Renal cortex interstitium (tissue), 15 donors: ENCODE results near the gene ZNF41. TPM values are rescaled to one million over a fixed set of nuclear protein-coding genes. Genes with fewer than 3 reads are reported as not detected.
A peak's percentile ranks its signal among the peaks of the same experiment; 100 is the strongest.
"Not testable (repeated sequence)": the region's sequence is repeated elsewhere in the genome, so short reads cannot be mapped to it uniquely, and the experiment has no call there.

Experiments
- DNase-seq, 11 donors: peaks; one replicate each; pipeline ENCODE4 v3.0.0-alpha.2; 2013; ENCODE audit warnings: low read depth in 9 of 11, low spot score in 4 of 11; ENCODE audit errors: extremely low read depth in 1 of 11
- long read RNA-seq, 16 experiments: transcript quantifications; one replicate each; lab custom pipeline, GENCODE V29; 2026
- polyA plus RNA-seq, 3 donors: library from polyadenylated mRNA; unstranded; fragments of 120-200 nt; gene quantifications; one replicate each; pipeline ENCODE4 v1.2.1, GENCODE V29; 2013; ENCODE audit not compliant: insufficient read length in 3 of 3

ZNF41 gene
- polyA plus RNA-seq = 10 to 100 TPM; 11.6 to 13.1 (median 12.9) TPM
- long read RNA-seq, donor 1, full-length matches to known transcripts = 1 of 21 reads
- long read RNA-seq, donor 1, partial matches to known transcripts = 20 of 21 reads
- long read RNA-seq, donor 1, other reads (novel, unspliced or antisense) = 0 of 21 reads
- long read RNA-seq, donor 2 = 0 reads
- long read RNA-seq, donor 3, full-length matches to known transcripts = 1 of 1 reads
- long read RNA-seq, donor 3, partial matches to known transcripts = 0 of 1 reads
- long read RNA-seq, donor 3, other reads (novel, unspliced or antisense) = 0 of 1 reads
- long read RNA-seq, donor 4 = 0 reads
- long read RNA-seq, donor 5 = 0 reads
- long read RNA-seq, donor 6, full-length matches to known transcripts = 1 of 1 reads
- long read RNA-seq, donor 6, partial matches to known transcripts = 0 of 1 reads
- long read RNA-seq, donor 6, other reads (novel, unspliced or antisense) = 0 of 1 reads
- long read RNA-seq, donor 7, partial matches to known transcripts = 0 of 1 reads
- long read RNA-seq, donor 7, other reads (novel, unspliced or antisense) = 0 of 1 reads
- long read RNA-seq, donor 8 = 0 reads
- long read RNA-seq, donor 9, partial matches to known transcripts = 11 of 11 reads
- long read RNA-seq, donor 9, other reads (novel, unspliced or antisense) = 0 of 11 reads
- long read RNA-seq, donor 10, full-length matches to known transcripts = 1 of 1 reads
- long read RNA-seq, donor 10, partial matches to known transcripts = 0 of 1 reads
- long read RNA-seq, donor 10, other reads (novel, unspliced or antisense) = 0 of 1 reads
- long read RNA-seq, donor 11 = 0 reads
- long read RNA-seq, donor 12, full-length matches to known transcripts = 1 of 1 reads
- long read RNA-seq, donor 12, partial matches to known transcripts = 0 of 1 reads
- long read RNA-seq, donor 12, other reads (novel, unspliced or antisense) = 0 of 1 reads
- long read RNA-seq, donor 13 = 0 reads
- long read RNA-seq, donor 14 = 0 reads
- long read RNA-seq, donor 15 = 0 reads
- long read RNA-seq, donor 16 = 0 reads

DNA sequence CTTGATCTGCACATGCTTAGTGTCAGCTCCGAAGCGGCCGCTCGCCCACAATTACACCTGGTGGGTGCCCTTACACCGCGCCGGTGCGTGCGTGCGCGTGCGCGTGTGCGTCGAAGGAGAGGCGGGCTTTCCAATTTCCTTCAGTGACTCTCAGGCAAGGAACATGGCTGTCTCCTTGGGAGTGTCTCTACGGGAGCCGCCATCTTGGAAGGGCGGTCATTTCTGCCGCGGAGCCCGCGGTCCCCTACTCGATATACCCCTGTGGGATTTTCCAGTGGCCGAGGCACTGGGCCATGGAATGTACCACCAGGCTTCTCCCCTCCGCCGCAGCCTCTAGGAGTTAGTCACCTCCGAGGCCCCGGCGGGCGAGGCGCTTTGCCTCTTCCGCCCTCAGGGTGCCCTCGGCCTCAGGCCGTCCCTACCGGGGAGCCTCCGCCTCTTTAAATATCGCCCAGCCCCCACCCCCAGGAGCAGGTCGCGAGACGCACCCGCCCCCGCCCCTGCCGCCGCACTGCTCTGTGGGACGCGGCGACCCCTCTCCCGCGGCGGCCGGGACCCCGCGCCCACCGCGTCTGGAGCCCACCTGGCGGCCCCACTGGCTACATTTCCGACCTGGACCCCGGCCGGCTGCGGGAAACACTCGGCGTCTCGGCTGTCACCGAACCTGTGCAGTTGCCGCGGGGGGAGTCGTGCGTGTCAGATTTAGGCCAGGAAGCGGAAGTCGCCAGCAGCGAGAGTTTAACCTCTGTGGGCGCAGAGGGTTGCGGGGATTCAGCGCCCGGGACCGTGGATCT is at the start of gene ZNF41:
Gene ZNF41, minus strand, starts transcription at position 711 of the 794 bp plus-strand sequence. CDS start 15,741 bp downstream, outside the sequence.
- DNase-seq = peak in 10 of 11 donors; percentile 49 to 69 (median 61)

DNA sequence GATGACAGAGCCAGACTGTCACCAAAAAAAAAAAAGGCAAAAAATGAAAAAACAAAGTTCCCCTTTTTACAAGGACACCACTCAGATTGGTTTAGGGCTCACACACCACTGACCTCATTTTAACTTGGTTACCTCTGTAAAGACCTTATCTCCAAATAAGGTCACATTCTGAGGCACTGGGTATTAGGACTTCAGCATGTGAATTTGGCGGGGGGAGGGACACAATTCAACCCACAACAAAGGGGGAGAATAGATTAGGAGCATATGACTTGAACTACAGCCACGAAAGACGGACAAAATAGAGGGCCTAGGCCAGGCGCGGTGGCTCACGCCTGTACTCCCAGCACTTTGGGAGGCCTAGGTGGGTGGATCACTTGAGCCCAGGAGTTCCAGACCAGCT is 47.0 kb upstream of the ZNF41 start:
- no peak for DNase-seq

DNA sequence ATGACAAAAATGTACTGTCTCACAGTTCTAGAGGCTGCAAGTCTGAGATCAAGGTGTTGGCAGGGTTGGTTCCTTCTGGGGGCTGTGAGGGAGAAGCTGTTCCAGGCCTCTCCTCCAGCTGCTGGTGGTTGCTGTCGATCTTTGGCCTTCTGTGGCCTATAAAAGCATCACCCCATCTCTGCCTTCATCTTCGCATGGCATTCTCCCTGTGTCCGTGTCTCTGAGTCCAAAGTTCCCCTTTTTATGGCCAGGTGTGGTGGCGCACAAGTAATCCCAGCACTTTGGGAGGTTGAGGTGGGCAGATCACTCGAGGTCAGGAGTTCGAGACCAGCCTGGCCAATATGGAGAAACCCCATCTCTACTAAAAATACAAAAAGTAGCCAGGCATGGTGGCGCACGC is 46.5 kb upstream of the ZNF41 start:
- no peak for DNase-seq

DNA sequence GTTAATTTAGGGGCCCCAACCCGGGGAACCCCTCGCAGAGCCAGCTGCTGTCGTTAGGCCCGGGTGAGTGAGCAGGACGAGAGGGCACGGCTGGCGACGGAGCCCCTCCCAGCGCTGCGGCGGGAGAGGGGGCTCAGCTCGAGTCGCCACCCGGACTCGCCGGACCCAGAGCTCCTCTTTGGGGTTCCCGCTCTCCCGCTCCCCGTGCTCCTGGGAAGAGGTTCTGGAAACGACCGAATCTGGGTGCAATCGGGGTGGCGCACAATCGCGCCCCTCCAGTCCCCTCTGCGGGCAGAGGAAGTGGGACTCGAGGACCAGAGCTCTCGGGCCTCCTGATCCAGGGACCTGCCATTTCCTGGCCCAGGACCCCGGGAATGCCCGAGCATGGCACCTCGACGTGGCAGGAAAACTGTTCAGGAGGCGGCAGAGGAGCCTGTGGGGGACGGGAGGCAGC is 40.7 kb upstream of the ZNF41 start:
- DNase-seq = no peak

DNA sequence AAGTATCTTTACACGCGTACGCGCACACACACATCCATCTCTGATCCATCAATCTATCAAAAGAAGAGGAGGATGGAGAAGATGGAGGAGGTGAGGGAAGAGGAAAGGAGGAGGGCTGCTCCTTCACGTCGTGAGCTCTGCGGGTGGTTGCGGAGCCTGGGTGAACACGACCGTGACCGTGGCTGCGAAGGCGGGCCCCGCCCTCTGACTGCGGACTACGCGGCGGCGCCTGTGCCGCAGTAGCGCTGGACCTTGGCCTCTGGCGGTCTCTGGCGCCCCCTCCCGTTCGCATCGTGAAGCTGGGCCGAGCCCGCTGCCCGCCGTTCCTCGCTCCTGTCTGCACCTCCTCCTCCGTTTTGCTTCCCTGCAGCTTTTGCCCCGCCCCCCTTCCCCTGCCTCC is 40.3 kb upstream of the ZNF41 start:
- peak in 9 of 11 donors; percentile 53 to 71 (median 65) for DNase-seq

DNA sequence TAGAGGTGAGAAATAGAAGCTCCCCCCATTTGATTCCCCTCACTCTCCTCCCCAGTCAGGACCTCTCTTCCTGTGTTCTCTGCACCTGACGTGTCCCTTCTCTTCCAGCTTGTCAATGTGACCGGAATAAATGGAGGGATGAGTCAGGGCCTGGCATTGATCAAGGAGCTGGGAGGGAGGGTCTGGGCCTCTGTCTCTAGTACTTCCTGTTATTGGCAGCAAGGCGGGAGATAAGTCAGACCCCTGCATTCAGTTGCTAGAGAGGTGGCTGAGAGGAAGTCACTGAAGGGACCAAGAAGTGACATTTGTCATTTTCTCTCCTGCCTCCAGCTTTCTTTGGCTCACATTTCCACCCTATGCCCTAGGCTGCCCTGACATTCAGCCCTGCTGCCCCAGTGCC is 35.1 kb upstream of the ZNF41 start:
- no peak for DNase-seq

DNA sequence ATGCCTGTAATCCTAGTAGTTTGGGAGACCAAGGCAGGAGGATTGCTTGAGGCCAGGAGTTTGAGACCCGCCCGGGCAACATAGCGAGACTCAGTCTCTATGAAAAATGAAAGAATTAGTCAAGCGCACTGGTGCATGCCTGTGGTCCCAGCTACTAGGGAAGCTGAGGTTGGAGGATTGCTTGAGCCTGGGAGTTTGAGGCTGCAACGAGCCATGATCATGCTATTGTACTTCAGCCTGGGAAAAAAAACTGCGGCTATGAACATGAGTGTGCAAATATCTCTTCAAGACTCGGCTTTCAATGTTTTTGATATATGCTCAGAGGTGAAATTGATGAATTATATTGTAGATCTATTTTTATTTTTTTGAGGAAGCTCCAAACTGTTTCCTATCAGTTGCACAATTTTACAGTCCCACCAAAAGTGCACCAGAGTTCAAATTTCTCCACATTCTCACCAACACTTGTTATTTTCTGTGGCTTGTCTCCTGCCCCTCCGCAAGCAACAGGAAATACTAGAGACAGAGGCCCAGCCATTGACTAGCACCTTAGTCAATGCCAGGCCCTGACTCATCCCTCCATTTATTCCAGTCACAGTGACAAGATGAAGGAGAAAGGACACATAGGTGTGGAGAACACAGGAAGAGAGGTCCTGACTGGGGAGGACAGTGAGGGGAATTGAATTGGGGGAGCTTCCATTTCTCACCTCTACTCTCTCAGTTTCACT is 33.1 kb upstream of the ZNF41 start:
- DNase-seq = no peak

DNA sequence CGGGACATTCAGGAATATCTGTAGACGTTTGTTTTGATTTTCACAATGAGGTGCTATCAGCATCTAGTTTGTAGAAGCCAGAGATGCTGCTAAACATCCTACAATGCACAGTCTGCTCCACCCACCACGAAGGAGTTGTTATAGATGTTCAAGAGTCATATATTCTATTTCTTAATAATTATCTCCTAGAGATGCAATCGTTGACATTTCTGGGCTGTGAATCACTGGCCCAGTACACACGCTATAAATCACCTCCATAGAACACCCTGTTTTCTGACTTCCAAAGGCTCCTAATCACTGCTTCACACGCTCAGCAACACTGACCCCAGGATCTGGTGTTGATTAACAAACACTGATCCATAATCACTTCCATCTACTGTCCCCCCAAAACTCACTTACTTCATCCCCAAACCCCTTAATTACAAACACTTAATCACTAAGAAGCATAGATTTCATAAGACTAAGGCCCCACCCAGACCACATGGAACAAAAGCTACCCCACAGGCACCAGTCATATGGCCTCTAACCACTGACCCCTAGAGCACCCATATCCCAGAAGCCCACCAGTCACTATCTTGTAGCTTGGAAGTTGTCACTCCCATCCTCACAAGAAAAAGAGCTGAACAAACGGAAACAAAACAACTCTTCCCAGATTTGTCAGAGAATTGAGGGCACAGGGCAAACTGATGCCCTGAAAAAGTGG is 31.7 kb upstream of the ZNF41 start:
- DNase-seq = no peak

DNA sequence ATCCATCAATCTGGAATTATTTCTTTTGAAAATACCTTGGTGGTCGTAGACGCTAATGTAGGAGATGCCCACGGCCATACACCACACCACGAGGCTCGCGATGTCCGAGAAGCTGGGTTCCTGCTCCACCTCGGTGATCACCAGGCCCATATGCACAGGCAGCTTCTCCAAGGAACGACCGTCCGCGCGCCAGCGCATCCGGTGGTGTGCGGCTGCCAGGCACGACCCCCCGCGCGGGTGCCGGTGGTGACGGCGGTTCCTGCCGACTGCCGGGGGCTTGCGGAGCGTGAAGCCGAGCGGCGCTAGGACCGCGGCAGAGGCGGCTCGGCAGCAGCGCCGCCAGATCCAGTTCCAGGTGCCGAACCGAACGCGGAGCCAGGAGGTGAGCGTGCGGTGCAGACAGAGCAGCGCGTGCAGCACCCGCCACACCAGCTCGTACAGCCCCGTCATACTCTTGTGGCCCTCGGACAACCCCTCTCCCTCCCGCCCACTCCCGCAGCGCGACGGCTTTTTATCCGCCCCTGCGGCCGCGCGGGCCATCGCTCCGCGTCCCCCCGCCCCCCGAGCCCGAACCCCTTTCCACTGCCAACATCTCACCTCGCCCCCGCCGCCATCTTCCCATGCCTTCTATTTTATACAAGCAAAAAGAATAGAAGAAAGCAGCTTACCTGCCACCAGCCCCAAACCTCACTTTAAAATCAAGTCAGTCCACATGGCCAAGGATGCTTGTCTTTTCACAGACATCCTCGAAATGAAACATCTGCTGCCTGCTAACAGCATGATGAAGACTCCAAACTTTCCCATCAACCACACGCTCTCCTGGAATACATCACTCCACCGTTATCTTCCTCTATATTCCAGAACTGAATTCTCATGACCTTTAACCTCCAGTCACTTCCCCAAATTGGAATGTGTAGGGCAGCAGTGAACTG is 30.3 kb upstream of the ZNF41 start:
- not testable (repeated sequence) for DNase-seq

DNA sequence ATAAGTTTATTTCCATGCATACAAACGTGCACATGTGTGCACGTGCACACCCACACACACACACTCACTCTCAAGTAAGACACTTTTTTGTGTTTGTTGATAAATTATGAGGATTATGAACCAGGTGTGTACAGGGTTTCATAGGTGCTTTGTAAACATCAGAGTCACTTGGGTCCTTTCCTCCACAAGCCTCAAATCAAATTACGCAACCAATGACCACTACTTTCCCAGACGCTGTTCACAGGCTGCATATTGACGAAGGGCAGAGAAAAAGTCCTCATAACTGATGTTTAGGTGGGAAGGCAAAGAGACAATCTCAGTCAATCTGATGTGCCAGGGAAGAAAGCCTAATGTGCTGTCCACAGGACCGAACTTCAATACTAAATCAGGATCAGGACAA is 29.4 kb upstream of the ZNF41 start:
- DNase-seq = not testable (repeated sequence)

DNA sequence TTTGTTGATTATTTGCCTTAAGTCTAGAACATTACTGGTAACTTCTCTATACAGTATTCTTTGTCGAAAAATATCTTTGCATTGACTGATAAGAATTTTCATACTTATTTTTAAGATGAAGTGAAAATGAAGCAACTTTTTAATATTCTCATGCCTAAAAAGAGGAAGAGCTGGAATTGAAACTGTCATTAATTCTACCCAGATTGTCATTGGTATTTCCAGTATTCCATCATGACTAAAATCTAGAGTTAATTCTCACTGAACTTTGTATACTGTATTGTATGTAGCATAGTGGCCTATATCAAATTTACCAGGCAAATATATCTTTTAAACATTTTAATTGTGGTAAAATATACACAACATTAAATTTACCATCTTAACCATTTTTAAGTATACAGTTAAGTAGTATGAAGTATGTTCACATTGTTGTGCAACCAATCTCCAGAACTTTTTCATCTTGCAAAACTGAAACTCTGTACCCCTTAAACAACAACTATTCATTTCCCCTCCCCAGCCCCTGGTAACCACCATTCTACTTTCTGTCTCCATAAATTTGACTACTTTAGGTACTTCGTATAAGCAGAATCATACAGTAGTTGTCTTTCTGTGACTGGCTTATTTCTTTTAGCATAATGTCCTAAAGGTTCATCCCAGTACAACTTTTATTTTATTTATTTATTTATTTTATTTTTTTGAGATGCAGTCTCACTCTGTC is 24.3 kb upstream of the ZNF41 start:
- DNase-seq = no peak

DNA sequence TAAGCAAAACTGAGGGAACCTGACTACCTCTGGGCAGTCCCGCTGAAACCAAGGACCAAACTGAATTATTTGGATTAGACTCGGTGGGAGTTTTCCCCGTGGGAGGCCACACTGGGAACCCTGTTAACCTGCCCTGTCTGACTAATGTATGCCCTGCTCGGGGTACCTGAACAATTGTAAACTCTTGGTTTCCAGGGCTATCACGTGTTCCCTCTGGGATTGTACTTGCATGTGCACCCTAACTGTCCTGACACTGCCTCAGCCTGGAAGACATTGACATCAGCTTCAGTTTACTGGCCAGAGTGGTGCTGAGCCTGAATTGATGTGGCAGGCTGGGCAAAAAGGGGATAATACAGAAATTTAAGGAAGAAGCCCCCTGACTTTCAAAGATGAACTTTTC is 20.1 kb upstream of the ZNF41 start:
- DNase-seq = no peak

DNA sequence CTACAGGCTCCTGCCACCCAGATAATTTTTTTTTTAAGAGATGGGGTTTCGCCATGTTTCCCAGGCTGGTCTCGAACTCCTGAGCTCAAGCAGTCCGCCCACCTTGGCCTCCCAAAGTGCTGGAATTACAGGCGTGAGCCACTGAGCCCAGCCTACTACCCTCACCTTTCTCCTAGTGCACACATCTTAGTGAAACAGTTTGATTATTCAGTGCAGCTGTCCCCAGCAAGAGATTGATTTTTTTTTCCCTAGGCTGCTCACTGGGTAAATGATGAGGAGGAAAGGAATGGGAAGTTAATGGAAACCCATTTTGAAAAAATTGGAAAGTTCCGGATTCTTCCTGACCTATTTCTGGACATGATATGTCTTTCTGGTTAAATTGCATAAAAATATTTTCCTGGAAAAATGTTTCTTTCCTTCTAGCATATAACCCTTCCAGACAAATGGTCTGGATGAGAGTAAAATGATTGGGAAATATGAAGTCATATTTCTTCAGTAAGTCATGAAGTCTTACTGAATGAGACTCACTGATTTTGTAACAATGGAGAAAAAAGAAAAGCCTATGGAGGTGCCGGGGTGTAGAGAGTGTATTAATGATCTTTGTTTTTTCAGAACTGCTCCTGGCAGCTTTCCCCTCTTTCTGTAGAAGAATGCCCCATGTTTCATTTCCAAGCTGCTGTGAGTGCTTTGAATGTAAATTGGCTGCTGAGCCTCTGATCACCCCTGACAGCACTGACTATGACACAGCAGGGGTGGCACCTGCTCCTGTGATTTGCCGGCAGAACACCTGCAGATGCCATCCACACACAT is 19.5 kb upstream of the ZNF41 start:
- DNase-seq = no peak

DNA sequence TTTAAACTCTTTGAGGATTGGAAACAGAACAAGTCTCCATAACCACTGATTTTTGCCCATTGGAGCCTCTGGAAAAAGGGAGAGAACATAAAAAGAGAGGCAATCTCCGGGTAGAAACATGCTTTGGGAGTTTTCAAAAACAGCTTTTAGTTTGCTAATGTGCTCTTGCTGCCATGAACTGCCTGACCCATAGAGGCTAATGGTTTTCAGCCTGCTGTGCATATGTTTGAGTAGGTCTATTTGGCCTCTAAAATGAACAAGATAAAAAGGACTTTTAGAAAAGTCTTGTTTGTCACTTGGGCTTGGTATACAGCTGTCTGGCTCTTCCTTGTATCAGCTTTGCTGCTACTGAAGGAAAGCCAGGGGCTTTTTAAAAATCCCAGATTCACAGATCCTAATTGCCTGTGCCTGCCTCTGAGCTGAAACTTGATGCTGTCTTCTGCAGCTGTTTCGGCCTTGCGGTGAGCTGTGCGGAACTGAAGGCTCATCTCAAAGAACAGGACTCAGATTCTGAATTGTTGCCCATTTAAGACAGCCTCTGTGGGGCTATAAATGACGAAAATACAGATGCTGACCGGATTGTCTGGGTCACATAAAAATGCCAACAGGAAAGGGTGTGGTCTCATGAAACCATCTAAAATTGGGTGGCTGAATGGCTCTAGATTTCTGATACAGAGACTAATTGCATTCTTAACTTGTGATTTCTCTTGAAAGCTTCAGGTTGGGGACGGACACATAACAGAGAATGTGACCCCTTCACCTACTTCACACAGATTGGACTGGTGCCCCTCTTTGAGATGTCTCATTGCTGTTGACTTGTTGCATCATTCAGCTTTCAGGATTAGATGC is 18.4 kb upstream of the ZNF41 start:
- no peak for DNase-seq
